Transverse colon (tissue), 3 donors: Measurements from ENCODE around the gene WWP2.
"Not testable (repeated sequence)": the region's sequence is repeated elsewhere in the genome, so short reads cannot be mapped to it uniquely, and the experiment has no call there.

ENCODE experiments used
- POLR2A ChIP-seq: fragments of 450-650 bp; IDR thresholded peaks from one replicate; pipeline ENCODE4 v1.6.1; 2016; ENCODE audit warnings: antibody characterized with exemption, mild to moderate bottlenecking, moderate library complexity
- POLR2AphosphoS5 ChIP-seq, 3 donors: sonication (generic); formaldehyde crosslinking; IDR thresholded peaks; one replicate each; pipeline ENCODE4 v1.6.1; 2016; ENCODE audit warnings: antibody characterized with exemption in 3 of 3

GRCh38 chr16:69951017-69951671 is 189.0 kb downstream of the WWP2 start, which contains the start of gene CLEC18A:
- TF ChIP-seq POLR2AphosphoS5 (IDR thresholded peaks at IDR 0.05); POLR2A: not testable (repeated sequence)
